GM21737 (cell line): Measurements from ENCODE around the gene ENOSF1.

ENCODE experiments used
- ATAC-seq: cut with Tn5 transposase; IDR thresholded peaks from one replicate; pipeline ENCODE4 v1.9.1; 2021; ENCODE audit warnings: mild to moderate bottlenecking, moderate library complexity; ENCODE audit not compliant: unreplicated experiment

ENOSF1 gene

GRCh38 chr18:644395-645004, 67.9 kb downstream of the ENOSF1 start:
- ATAC-seq, result no peak

GRCh38 chr18:641224-641623, 71.2 kb downstream of the ENOSF1 start:
- no peak for ATAC-seq

GRCh38 chr18:635171-635570, 77.3 kb downstream of the ENOSF1 start:
- no peak for ATAC-seq

GRCh38 chr18:634551-635045, 77.8 kb downstream of the ENOSF1 start:
- no peak for ATAC-seq

- no peak for ATAC-seq
Measured at GRCh38 chr18:631560-631959, 80.9 kb downstream of the ENOSF1 start.

GRCh38 chr18:629269-630150, 82.9 kb downstream of the ENOSF1 start:
- ATAC-seq, result no peak

- ATAC-seq, result no peak
Measured at GRCh38 chr18:627231-627630, 85.2 kb downstream of the ENOSF1 start.

GRCh38 chr18:623761-624620, 88.4 kb downstream of the ENOSF1 start:
- no peak for ATAC-seq

- ATAC-seq, result no peak
Measured at GRCh38 chr18:622289-622688, 90.1 kb downstream of the ENOSF1 start.

- ATAC-seq, result no peak
Measured at GRCh38 chr18:621291-622043, 91.0 kb downstream of the ENOSF1 start.
